ENCODE data around the gene PLCG1.

DNA sequence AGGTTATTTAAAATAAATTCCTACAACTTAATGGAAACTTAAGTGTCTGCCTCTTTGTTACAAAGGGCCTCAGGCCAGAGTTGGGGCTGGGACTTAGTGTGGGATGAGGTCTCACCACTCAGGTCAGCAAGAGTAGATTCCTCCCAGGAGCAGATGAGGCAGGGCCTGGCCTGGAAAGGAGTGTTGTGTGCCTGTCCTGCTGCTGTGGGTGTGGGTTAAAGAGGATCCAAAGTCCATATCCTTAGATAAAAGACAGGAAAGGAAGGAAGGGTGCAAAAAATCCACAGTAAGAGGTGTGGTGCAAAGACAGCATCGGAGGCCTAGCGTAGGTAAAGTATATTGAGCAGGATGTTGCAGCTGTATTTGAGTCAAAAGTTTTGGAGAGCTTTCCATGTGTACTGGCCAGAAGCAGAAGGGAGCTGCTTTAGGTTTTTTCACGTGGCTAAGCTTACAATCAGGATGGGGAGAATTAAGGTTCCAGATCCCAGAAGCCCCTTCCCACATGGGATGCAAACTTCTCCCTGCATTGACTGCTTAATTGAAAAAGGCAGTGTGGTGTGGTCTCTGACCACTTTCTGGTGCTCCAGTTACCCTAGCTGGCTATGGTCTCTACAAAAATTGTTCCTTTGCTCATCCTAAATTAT lies 12.8 kb upstream of the PLCG1 start:
- TF ChIP-seq, protein P1, sequence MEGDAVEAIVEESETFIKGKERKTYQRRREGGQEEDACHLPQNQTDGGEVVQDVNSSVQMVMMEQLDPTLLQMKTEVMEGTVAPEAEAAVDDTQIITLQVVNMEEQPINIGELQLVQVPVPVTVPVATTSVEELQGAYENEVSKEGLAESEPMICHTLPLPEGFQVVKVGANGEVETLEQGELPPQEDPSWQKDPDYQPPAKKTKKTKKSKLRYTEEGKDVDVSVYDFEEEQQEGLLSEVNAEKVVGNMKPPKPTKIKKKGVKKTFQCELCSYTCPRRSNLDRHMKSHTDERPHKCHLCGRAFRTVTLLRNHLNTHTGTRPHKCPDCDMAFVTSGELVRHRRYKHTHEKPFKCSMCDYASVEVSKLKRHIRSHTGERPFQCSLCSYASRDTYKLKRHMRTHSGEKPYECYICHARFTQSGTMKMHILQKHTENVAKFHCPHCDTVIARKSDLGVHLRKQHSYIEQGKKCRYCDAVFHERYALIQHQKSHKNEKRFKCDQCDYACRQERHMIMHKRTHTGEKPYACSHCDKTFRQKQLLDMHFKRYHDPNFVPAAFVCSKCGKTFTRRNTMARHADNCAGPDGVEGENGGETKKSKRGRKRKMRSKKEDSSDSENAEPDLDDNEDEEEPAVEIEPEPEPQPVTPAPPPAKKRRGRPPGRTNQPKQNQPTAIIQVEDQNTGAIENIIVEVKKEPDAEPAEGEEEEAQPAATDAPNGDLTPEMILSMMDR (optimal IDR thresholded peaks at IDR 0.05 in 1 of 3, IDR thresholded peaks at IDR 0.05 in 1 of 3, conservative IDR thresholded peaks at IDR 0.05 in 1 of 3; ENCODE audit: extremely low read depth in 1 of 3, insufficient read depth in 2 of 3, low read length in 3 of 3), result no peak
- TF ChIP-seq EZH2 (IDR thresholded peaks at IDR 0.05; ENCODE audit: low read length), result no peak
